Measurements from ENCODE around the gene TREX2. TPM values are rescaled to one million over a fixed set of nuclear protein-coding genes. Genes with fewer than 3 reads are reported as not detected.

TREX2 gene
- total RNA-seq, 1 experiment from 2014 or later = 1.1 TPM

GRCh38 chrX:153413731-153414130 is 32.1 kb downstream of the TREX2 start:
- no peak for DNase-seq
- Histone ChIP-seq H3K14ac (ENCODE audit: insufficient read depth, low read length) (no peak overlapping the region), H4K8ac (replicated peaks; ENCODE audit: insufficient read length, low read depth, low read length) (no peak overlapping the region), H3K9me3 (ENCODE audit: control insufficient read depth, low read depth, low read length) (peaks cover 21% of the 10 kb centered on the region), H3K27me3 (ENCODE audit: insufficient read depth, low read length) (peaks cover 7% of the 10 kb centered on the region; the same call in 1 of the 2 replicates), H2BK120ac (ENCODE audit: low read depth, low read length, poor library complexity, severe bottlenecking) (no peak overlapping the region), H3K23ac (ENCODE audit: insufficient read length, low read depth, low read length) (no peak overlapping the region), H3K27ac (ENCODE audit: insufficient read length, low read depth, low read length) (no peak overlapping the region), H3K23me2 (ENCODE audit: insufficient read length, low read depth, low read length, poor library complexity, severe bottlenecking) (no peaks in the 10 kb centered on the region), H3K18ac (ENCODE audit: insufficient read length, low read depth, low read length) (no peak overlapping the region), H3K4me2 (ENCODE audit: insufficient read depth, insufficient read length, low read length) (no peak overlapping the region), H3K56ac (ENCODE audit: insufficient read length, low read depth, low read length) (no peak overlapping the region), H3K79me1 (ENCODE audit: insufficient read depth, low read depth, low read length, poor library complexity, severe bottlenecking) (no peaks in the 10 kb centered on the region), H3T11ph (ENCODE audit: low read length) (no peak overlapping the region), H4K91ac (ENCODE audit: insufficient read length, low read depth, low read length) (no peak overlapping the region), H2BK5ac (ENCODE audit: insufficient read length, low read length) (no peak overlapping the region), H4K20me1 (ENCODE audit: control insufficient read depth, insufficient read depth, insufficient read length) (no peaks in the 10 kb centered on the region), H4K5ac (ENCODE audit: insufficient read length, low read depth, low read length) (no peak overlapping the region), H3K4me1 (ENCODE audit: insufficient read depth, low read length) (no peaks in the 10 kb centered on the region), H3K9ac (ENCODE audit: extremely low read depth, insufficient read length, low read length) (no peak overlapping the region), H3K4ac (ENCODE audit: low read depth, low read length) (no peak overlapping the region), H2AK5ac (ENCODE audit: insufficient read length, low read length) (no peak overlapping the region), H2BK15ac (ENCODE audit: low read depth, low read length) (no peak overlapping the region), H3K79me2 (ENCODE audit: insufficient read depth, low read length) (no peaks in the 10 kb centered on the region), H2BK12ac (ENCODE audit: insufficient read length, low read depth, low read length) (no peak overlapping the region), H2AFZ (ENCODE audit: low read length) (no peak overlapping the region), H2BK20ac (ENCODE audit: low read depth, low read length, poor library complexity, severe bottlenecking) (no peak overlapping the region)
- no CpG with 5 or more reads among the region's 11 CpGs for WGBS (ENCODE audit: extremely low coverage, insufficient read length, low lambda C conversion rate)
- no peak for TF ChIP-seq CTCF (conservative IDR thresholded peaks at IDR 0.05)
- Mint-ChIP-seq H3K4me1 (peaks cover 9 to 27% of the 10 kb centered on the region in 2 experiments), H3K27me3 (ENCODE audit: low read depth) (peaks cover 32% of the 10 kb centered on the region), H3K36me3 (ENCODE audit: insufficient read depth in 1 of 3, low read depth in 3 of 3) (peaks cover 5 to 14% (median 9%) of the 10 kb centered on the region in 3 experiments; a peak in 5 of 7 replicates), H3K4me3 (no peak overlapping the region), H3K9me3 (peaks cover 71 to 79% of the 10 kb centered on the region in 2 experiments), H3K27ac (no peak overlapping the region)

Data from H9 (cell line).